Activated T-cell treated with anti-CD3 and anti-CD28 coated beads, Interleukin-2, amount 50 U/mL, for 4 hours (primary cell): ENCODE results near the gene HSFX3. TPM values are rescaled to one million over a fixed set of nuclear protein-coding genes. Genes with fewer than 3 reads are reported as not detected.
"Not testable (repeated sequence)": the region's sequence is repeated elsewhere in the genome, so short reads cannot be mapped to it uniquely, and the experiment has no call there.

Experiments used
- ATAC-seq, 2 donors: fragments of 200-7000 bp; cut with Tn5 transposase; one replicate each; pipeline ENCODE4 v1.10.0; 2021
- DNase-seq: peaks from one replicate; pipeline ENCODE4 v3.0.0-alpha.2; 2020
- H3K27me3 Mint-ChIP-seq: one replicate; pipeline ENCODE4 v1.8.0; 2021; ENCODE audit warnings: low read depth, mixed read lengths
- H3K36me3 Mint-ChIP-seq: one replicate; pipeline ENCODE4 v1.8.0; 2022; ENCODE audit warnings: mixed read lengths; ENCODE audit not compliant: insufficient read depth
- H3K4me1 Mint-ChIP-seq: one replicate; pipeline ENCODE4 v1.8.0; 2021; ENCODE audit warnings: low read depth, mixed read lengths
- H3K4me3 Mint-ChIP-seq: one replicate; pipeline ENCODE4 v1.8.0; 2021; ENCODE audit warnings: mild to moderate bottlenecking, moderate library complexity, mixed read lengths
- H3K9me3 Mint-ChIP-seq: one replicate; pipeline ENCODE4 v1.8.0; 2021; ENCODE audit warnings: mixed read lengths
- total RNA-seq, 3 donors: library from RNA; stranded (reverse); gene quantifications; one replicate each; pipeline ENCODE4 v1.2.1, GENCODE V29; 2021

Gene HSFX3
- total RNA-seq, 3 donors from 2014 or later = not detected

DNA sequence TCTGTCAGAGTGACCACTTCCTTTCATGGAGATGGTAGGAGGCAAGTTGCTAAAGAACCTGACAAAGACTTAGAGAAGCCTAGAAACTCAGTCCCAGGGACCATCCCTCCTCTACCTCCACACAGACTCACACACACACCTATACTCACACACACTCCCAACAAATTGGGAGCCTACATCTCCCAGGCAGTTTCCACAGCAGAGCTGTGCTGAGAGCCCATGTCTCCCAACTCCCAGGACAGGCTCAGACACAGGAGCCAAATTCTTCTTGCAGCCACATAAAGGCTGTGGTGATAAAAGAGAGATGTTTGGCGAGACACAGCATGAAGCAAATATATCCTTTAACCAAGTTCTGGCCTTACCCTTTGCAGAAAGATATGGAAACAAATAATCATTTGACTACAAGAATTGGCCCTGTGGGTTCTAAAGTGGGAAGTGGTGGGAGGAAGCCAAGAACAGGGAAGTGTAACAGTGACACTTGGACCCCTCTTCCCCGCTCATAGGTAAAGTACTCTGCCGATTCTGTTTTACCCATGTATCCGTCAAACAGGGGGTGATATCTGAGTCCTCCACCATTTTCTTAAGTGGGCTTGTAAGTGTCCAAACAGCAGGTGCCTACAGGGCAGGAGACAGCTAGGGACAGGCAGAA, 33.6 kb downstream of the HSFX3 start:
- ATAC-seq = no peak
- Mint-ChIP-seq H3K27me3 (no peaks in the 10 kb centered on the region), H3K4me1 (peaks cover 36% of the 10 kb centered on the region), H3K4me3 (no peak overlapping the region), H3K36me3 (no peaks in the 10 kb centered on the region), H3K9me3 (no peaks in the 10 kb centered on the region)
- DNase-seq = no peak

DNA sequence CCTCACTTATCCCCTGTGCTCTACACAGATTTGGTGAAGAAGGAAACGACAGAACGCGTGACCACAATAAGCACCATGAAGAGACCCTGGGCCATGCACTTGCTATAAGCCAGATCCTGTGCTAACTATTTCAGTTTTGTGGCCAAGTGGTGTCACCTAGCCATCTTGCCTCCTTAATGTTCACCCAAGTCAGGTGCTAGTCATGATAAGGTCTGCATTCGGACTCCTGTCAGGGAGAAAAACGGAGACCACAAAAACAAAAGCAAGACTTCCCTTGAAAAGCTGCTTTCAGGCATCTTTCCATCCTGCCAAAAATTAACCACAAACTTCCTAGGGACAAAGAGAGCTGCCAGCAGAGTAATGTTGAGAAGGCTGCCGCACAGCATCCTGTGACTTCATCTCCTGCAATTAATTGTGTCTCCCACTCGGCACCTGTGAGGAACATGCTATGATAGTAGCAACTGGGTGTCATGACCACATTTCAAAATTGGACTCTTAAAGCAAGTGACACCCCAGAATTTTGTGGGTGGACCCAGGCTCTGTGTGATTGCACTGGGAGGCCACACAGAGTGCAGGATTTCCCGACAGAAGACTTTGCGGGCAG, 35.8 kb downstream of the HSFX3 start:
- Mint-ChIP-seq H3K4me1 (peaks cover 22% of the 10 kb centered on the region), H3K4me3 (no peak overlapping the region), H3K27me3 (no peaks in the 10 kb centered on the region), H3K9me3 (no peaks in the 10 kb centered on the region), H3K36me3 (no peaks in the 10 kb centered on the region)
- DNase-seq (no peak), ATAC-seq (no peak)

- ATAC-seq = peak; percentile 72 to 77
- no peaks in the 10 kb centered on the region for H3K36me3 Mint-ChIP-seq
- peaks cover 22% of the 10 kb centered on the region for H3K4me1 Mint-ChIP-seq
- peak; percentile 45 for DNase-seq
- H3K9me3 Mint-ChIP-seq = no peaks in the 10 kb centered on the region
- no peaks in the 10 kb centered on the region for H3K27me3 Mint-ChIP-seq
- no peak overlapping the region for H3K4me3 Mint-ChIP-seq
Observed at GRCh38 chrX:149512225-149512885, 37.4 kb downstream of the HSFX3 start.

DNA sequence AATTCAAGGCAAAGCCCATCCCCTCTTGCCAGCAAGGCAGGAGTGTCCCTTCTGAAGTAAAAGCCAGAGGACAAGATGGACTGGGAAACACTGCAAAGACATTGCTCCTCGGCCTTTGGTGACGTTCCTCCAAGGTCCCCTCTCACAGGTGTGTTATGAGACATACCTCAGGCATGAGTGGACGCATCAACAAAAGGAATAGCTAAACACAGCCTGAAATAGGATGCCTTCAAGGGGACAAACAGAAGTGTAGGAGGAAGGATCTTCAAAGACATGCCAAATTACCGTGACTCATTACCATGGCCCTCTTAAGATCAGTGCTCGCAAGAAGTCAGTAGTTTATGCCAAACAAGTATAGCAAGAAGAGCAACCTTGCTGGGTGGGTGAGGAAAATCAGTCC, 38.6 kb downstream of the HSFX3 start:
- no peak overlapping the region for H3K4me3 Mint-ChIP-seq
- H3K27me3 Mint-ChIP-seq = no peaks in the 10 kb centered on the region
- H3K4me1 Mint-ChIP-seq = peaks cover 16% of the 10 kb centered on the region
- H3K9me3 Mint-ChIP-seq = no peaks in the 10 kb centered on the region
- DNase-seq (no peak), ATAC-seq (no peak)
- no peaks in the 10 kb centered on the region for H3K36me3 Mint-ChIP-seq

DNA sequence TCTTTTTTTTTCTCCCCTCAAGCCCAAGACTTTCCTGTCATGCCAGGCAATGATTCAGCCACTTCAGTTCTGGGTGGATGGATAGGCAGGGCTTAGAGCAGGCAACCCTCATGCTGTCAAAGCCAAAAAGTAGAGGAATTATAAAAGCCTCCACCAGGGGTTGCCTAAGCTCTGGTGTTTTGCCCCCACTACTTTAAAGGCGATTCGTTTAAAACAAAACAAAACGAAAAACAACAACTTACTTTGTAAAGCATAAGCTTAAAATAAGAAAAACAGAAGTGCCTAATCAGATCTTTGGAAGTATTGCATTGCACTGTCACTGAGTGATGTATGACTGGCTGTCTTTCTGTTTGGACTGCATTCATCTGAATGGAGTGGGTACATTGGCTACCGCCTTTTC, 39.3 kb downstream of the HSFX3 start:
- ATAC-seq (no peak), DNase-seq (no peak)
- Mint-ChIP-seq H3K4me3 (no peak overlapping the region), H3K9me3 (no peaks in the 10 kb centered on the region), H3K4me1 (peaks cover 17% of the 10 kb centered on the region), H3K27me3 (no peaks in the 10 kb centered on the region), H3K36me3 (no peaks in the 10 kb centered on the region)

DNA sequence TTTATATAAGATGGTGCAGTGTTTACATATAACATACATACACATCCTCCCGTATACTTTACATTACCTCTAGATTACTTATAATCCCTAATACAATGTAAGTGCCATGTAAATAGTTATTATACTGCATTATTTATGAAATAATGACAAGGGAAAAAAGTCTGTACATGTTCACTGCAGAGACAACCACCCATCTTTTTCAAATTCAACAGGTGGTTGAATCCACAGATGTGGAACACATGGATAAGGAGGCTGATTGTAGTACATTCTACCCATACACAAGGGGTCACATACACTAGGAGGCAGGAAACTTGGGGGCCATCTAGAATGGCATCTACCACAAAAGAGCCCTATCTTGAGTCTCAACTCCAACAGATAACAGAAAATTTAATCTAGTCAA, 41.3 kb downstream of the HSFX3 start:
- H3K4me1 Mint-ChIP-seq = peaks cover 21% of the 10 kb centered on the region
- no peaks in the 10 kb centered on the region for H3K36me3 Mint-ChIP-seq
- H3K9me3 Mint-ChIP-seq = no peaks in the 10 kb centered on the region
- ATAC-seq (no peak), DNase-seq (no peak)
- no peaks in the 10 kb centered on the region for H3K27me3 Mint-ChIP-seq
- H3K4me3 Mint-ChIP-seq = no peak overlapping the region

DNA sequence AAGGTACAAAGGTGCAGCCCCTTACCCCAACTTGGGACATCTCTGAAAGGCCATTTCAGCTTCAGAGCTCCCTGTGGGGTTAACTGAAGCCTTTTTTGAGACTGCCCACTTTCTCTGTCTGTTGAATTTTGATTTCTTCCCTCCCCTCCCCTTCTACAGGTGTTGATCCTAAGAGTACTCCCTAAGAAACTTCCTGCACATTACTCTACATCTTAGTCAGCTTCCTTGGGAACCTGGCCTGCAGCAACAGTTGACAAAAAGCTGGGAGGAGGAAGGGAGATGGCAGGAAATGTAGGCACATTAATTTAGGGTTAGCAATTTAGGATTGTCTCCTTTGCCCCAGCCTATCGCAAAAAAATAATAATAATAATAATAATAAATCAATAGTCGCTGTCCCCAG, 43.4 kb downstream of the HSFX3 start:
- Mint-ChIP-seq H3K4me1 (peaks cover 28% of the 10 kb centered on the region), H3K9me3 (no peaks in the 10 kb centered on the region), H3K4me3 (no peak overlapping the region), H3K27me3 (no peaks in the 10 kb centered on the region), H3K36me3 (no peaks in the 10 kb centered on the region)
- no peak for ATAC-seq
- no peak for DNase-seq

GRCh38 chrX:149505671-149506070, 44.1 kb downstream of the HSFX3 start:
- no peak for ATAC-seq
- H3K4me1 Mint-ChIP-seq = peaks cover 32% of the 10 kb centered on the region
- no peaks in the 10 kb centered on the region for H3K36me3 Mint-ChIP-seq

DNA sequence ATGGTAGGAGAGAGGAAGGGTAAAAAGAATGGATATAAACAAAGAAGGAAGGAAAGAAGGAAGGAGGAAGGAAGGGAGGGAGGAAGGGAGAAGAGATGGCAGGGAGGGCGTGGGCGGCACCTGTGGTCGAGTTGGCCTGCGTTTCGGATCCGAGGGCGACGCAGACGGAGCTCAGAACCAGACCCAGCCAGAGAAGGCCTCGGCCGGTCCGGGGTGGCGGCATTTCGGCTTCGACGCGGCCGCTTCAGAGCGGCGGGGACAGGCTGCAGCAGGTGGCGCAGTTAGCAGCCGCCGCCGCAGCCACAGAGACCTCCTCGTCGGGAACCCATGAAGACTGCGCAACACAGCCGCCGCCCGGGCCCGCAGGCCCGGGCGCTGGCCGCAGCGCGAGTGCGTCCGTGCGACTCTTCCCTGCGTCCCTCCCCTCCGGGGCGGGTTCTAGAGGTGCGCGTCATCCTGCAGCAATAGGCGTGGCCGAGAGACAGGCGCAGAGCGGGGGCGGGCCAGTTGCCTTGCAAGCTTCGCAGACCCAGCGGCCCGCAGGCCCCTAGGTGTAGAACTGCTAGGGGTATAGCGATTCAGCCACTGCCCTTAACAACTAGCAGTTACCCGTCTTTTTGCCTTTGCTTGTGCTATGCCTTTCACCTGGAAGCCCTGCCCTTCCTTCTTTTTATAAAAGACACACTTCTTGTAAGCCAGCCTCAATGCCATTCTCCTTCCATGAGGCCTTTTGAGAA, 44.6 kb downstream of the HSFX3 start, which contains the start of gene IDS:
Gene IDS (minus strand): TSS at position 392 of the 737 bp plus-strand sequence. CDS start 169 bp downstream, at position 223.
- peak; percentile 76 for DNase-seq
- Mint-ChIP-seq H3K27me3 (no peaks in the 10 kb centered on the region), H3K4me1 (peaks cover 38% of the 10 kb centered on the region), H3K9me3 (no peaks in the 10 kb centered on the region), H3K4me3 (peak within 1 kb of the TSS; percentile 95), H3K36me3 (peaks cover 2% of the 10 kb centered on the region)
- peak; percentile 75 to 81 for ATAC-seq

More at GRCh38 chrX:149505671-149506070, 44.1 kb downstream of the HSFX3 start:
- H3K27me3 Mint-ChIP-seq = no peaks in the 10 kb centered on the region
- H3K9me3 Mint-ChIP-seq = no peaks in the 10 kb centered on the region
- DNase-seq = no peak
- H3K4me3 Mint-ChIP-seq = peak overlapping the region; percentile 95

GRCh38 chrX:149504226-149504914, 45.4 kb downstream of the HSFX3 start:
- H3K4me1 Mint-ChIP-seq = peaks cover 42% of the 10 kb centered on the region
- ATAC-seq (peak; percentile 41 to 42), DNase-seq (peak; percentile 44)
- peak overlapping the region; percentile 95 for H3K4me3 Mint-ChIP-seq
- H3K27me3 Mint-ChIP-seq = no peaks in the 10 kb centered on the region
- no peaks in the 10 kb centered on the region for H3K9me3 Mint-ChIP-seq
- peaks cover 4% of the 10 kb centered on the region for H3K36me3 Mint-ChIP-seq

GRCh38 chrX:149503446-149503845, 46.3 kb downstream of the HSFX3 start:
- not testable (repeated sequence) for H3K27me3 Mint-ChIP-seq, H3K36me3 Mint-ChIP-seq, H3K9me3 Mint-ChIP-seq
- Mint-ChIP-seq H3K4me3 (peak overlapping the region; percentile 95), H3K4me1 (peaks cover 42% of the 10 kb centered on the region)
- peak; percentile 74 for ATAC-seq
- peak; percentile 47 for DNase-seq

DNA sequence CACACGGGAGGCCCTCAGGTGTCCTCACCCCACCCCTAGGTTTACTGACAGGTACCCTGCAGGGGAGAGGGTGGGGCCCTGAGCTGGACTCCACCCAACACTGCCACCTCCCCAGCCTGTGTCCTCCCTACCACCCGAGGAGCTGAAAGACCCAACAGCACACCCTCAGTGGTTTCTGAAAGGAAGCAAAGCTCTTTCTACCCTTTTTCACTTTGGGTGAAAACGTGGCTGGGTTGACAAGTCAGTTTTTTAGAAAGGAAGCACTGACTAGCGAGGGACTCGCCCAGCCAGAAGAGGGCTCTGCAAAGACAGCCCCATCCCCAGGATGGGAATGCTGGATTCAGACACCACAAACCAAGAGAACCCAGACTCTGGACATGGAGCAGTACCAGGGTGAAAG, 46.8 kb downstream of the HSFX3 start:
- DNase-seq, H3K4me3 Mint-ChIP-seq, H3K36me3 Mint-ChIP-seq, H3K9me3 Mint-ChIP-seq, H3K27me3 Mint-ChIP-seq, ATAC-seq: not testable (repeated sequence)
- peaks cover 42% of the 10 kb centered on the region for H3K4me1 Mint-ChIP-seq

- no peak for DNase-seq
- Mint-ChIP-seq H3K4me3 (no peak overlapping the region), H3K27me3 (no peaks in the 10 kb centered on the region), H3K36me3 (peaks cover 9% of the 10 kb centered on the region), H3K9me3 (no peaks in the 10 kb centered on the region), H3K4me1 (peaks cover 34% of the 10 kb centered on the region)
- no peak for ATAC-seq
Observed at GRCh38 chrX:149499766-149500165, 50.0 kb downstream of the HSFX3 start.

DNA sequence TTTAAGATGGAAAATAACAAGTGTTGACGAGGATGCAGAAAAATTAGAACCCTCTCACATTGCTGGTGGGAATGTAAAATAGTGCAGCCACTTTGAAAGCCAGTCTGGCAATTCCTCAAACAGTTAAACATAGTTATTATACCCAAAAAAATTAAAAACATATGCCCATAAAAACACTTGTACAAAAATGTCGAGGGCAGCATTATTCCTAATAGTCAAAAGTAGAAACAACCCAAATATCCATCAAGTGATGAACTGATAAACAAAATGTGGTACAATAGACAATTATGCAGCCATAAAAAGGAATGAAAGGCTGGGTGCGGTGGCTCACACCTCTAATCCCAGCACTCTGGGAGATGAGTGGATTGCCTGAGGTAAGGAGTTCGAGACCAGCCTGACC, 51.0 kb downstream of the HSFX3 start:
- DNase-seq (no peak), ATAC-seq (no peak)
- Mint-ChIP-seq H3K9me3 (no peaks in the 10 kb centered on the region), H3K4me3 (no peak overlapping the region), H3K27me3 (no peaks in the 10 kb centered on the region), H3K36me3 (peaks cover 9% of the 10 kb centered on the region), H3K4me1 (peaks cover 26% of the 10 kb centered on the region)
